ENCODE data around the gene AHCYL2.

The AHCYL2 gene

GRCh38 chr7:129224251-129225205, at the start of gene AHCYL2:
Gene AHCYL2 (plus strand): TSS chr7:129225030.
- peak; percentile 99 for DNase-seq

GRCh38 chr7:129176916-129177710, 47.7 kb upstream of the AHCYL2 start:
- no peak for DNase-seq

- no peak for DNase-seq
Observed at GRCh38 chr7:129184981-129185670, 39.7 kb upstream of the AHCYL2 start.

- no peak for DNase-seq
Observed at GRCh38 chr7:129186749-129187260, 38.0 kb upstream of the AHCYL2 start.

- DNase-seq = no peak
Observed at GRCh38 chr7:129187681-129188371, 37.0 kb upstream of the AHCYL2 start.

GRCh38 chr7:129188372-129188891, 36.4 kb upstream of the AHCYL2 start, which contains the start of gene SMO:
Gene SMO (plus strand): TSS chr7:129188633. CDS start chr7:129189152, 519 bp downstream.
- DNase-seq = no peak

- DNase-seq = no peak
Observed at GRCh38 chr7:129188892-129189660, 35.8 kb upstream of the AHCYL2 start.

- no peak for DNase-seq
Observed at GRCh38 chr7:129189661-129190310, 35.0 kb upstream of the AHCYL2 start.

- DNase-seq = no peak
Observed at GRCh38 chr7:129191272-129191671, 33.6 kb upstream of the AHCYL2 start.

- no peak for DNase-seq
Observed at GRCh38 chr7:129193892-129194291, 30.9 kb upstream of the AHCYL2 start.

- no peak for DNase-seq
Observed at GRCh38 chr7:129197771-129198170, 27.1 kb upstream of the AHCYL2 start.

GRCh38 chr7:129199406-129199805, 25.4 kb upstream of the AHCYL2 start:
- DNase-seq = no peak

GRCh38 chr7:129202058-129202777, 22.6 kb upstream of the AHCYL2 start:
- DNase-seq = no peak

GRCh38 chr7:129203050-129203741, 21.6 kb upstream of the AHCYL2 start:
- no peak for DNase-seq

GRCh38 chr7:129205126-129205818, 19.6 kb upstream of the AHCYL2 start:
- no peak for DNase-seq

GRCh38 chr7:129205987-129206785, 18.6 kb upstream of the AHCYL2 start:
- DNase-seq = no peak

GRCh38 chr7:129208667-129209066, 16.2 kb upstream of the AHCYL2 start:
- no peak for DNase-seq

Measured in NK-92 treated with Interleukin-12 subunit alpha and Interleukin-12 subunit beta, amount 100 ng/mL, for 24 hours (cell line).